IMR-90 (cell line): ENCODE measurements around the gene ZYG11A. TPM values are rescaled to one million over a fixed set of nuclear protein-coding genes. Genes with fewer than 3 reads are reported as not detected.

Experiments
- ATAC-seq: fragments of 200-7000 bp; cut with Tn5 transposase; 2 replicates; pipeline ENCODE4 v1.9.1; 2020; ENCODE audit warnings: low read depth, mild to moderate bottlenecking, moderate library complexity
- BruUV-seq: library from RNA; stranded (reverse); fragments of 400-500 nt; replicated peaks from 2 replicates; lab custom pipeline; 2021; lab: Mats Ljungman, UMichigan
- CTCF ChIA-PET: fragments of 300-600 bp; formaldehyde crosslinking; extraction: SDS; loops from one replicate; lab custom pipeline; 2021; ENCODE audit warnings: antibody characterized with exemption; lab: Yijun Ruan, JAX
- POLR2A ChIA-PET: fragments of 300-600 bp; sonication (Branson Sonifier 250); formaldehyde crosslinking; loops from one replicate; lab custom pipeline; 2022; ENCODE audit warnings: antibody characterized with exemption; ENCODE audit not compliant: unreplicated experiment; lab: Charles Lee
- DNase-seq: peaks from one replicate; pipeline ENCODE4 v3.0.0; 2013
- H2AFZ ChIP-seq: replicated peaks from 2 replicates; pipeline ENCODE3; 2013; ENCODE audit warnings: low read length, mild to moderate bottlenecking; ENCODE audit not compliant: poor library complexity
- H2AK5ac ChIP-seq: 2 replicates; pipeline ENCODE4 v1.6.1; 2013; ENCODE audit warnings: low read depth, low read length, inconsistent platforms
- H2AK9ac ChIP-seq: replicated peaks from 2 replicates; pipeline ENCODE3; 2013; ENCODE audit warnings: mild to moderate bottlenecking, low read depth, low read length, moderate library complexity; ENCODE audit not compliant: poor library complexity
- H2BK120ac ChIP-seq: 2 replicates; pipeline ENCODE4 v1.6.1; 2013; ENCODE audit warnings: low read depth, low read length, inconsistent platforms
- H2BK15ac ChIP-seq: 3 replicates; pipeline ENCODE4 v1.6.1; 2013; ENCODE audit warnings: low read depth, low read length, inconsistent platforms
- H2BK20ac ChIP-seq: 2 replicates; pipeline ENCODE4 v1.6.1; 2013; ENCODE audit warnings: low read depth, mild to moderate bottlenecking, inconsistent platforms, low read length, moderate library complexity
- H2BK5ac ChIP-seq: 2 replicates; pipeline ENCODE4 v1.6.1; 2013; ENCODE audit warnings: mild to moderate bottlenecking, low read depth, low read length, inconsistent platforms; ENCODE audit not compliant: poor library complexity, severe bottlenecking
- H3K14ac ChIP-seq: replicated peaks from 2 replicates; pipeline ENCODE4 v1.6.1; 2013; ENCODE audit warnings: low read depth, low read length, inconsistent platforms
- H3K18ac ChIP-seq: 2 replicates; pipeline ENCODE4 v1.6.1; 2013; ENCODE audit warnings: low read depth, low read length, control low read depth
- H3K23ac ChIP-seq: 2 replicates; pipeline ENCODE4 v1.6.1; 2013; ENCODE audit warnings: low read depth, low read length, inconsistent platforms
- H3K27ac ChIP-seq: 2 replicates; pipeline ENCODE4 v1.5.1; 2013; ENCODE audit warnings: mild to moderate bottlenecking, control low read depth, low read length; ENCODE audit not compliant: insufficient read depth
- H3K27me3 ChIP-seq: 2 replicates; pipeline ENCODE4 v1.6.1; 2013; ENCODE audit warnings: low read length; ENCODE audit not compliant: control insufficient read depth, insufficient read depth
- H3K36me3 ChIP-seq: 2 replicates; pipeline ENCODE4 v1.6.1; 2013; ENCODE audit warnings: low read length, mixed read lengths; ENCODE audit not compliant: control insufficient read depth, insufficient read depth
- H3K4ac ChIP-seq: 2 replicates; pipeline ENCODE4 v1.6.1; 2013; ENCODE audit warnings: low read depth, low read length, inconsistent platforms
- H3K4me1 ChIP-seq: 2 replicates; pipeline ENCODE4 v1.6.1; 2013; ENCODE audit warnings: low read length, mixed read lengths; ENCODE audit not compliant: control insufficient read depth, insufficient read depth
- H3K4me2 ChIP-seq: 2 replicates; pipeline ENCODE4 v1.6.1; 2013; ENCODE audit warnings: low read depth, mild to moderate bottlenecking, control low read depth, low read length, moderate library complexity
- H3K4me3 ChIP-seq: 2 replicates; pipeline ENCODE4 v1.5.1; 2013; ENCODE audit warnings: low read depth, mild to moderate bottlenecking, control low read depth, low read length, moderate library complexity; ENCODE audit not compliant: insufficient read depth
- H3K56ac ChIP-seq: 2 replicates; pipeline ENCODE4 v1.6.1; 2013; ENCODE audit warnings: low read length, inconsistent platforms; ENCODE audit not compliant: insufficient read depth; ENCODE audit errors: extremely low read depth
- H3K79me1 ChIP-seq, 2 experiments: 2 replicates each; pipeline ENCODE4 v1.6.1; 2013; ENCODE audit warnings: low read length in 2 of 2, inconsistent platforms in 1 of 2, low read depth in 1 of 2
- H3K9ac ChIP-seq: 2 replicates; pipeline ENCODE4 v1.6.1; 2013; ENCODE audit warnings: low read depth, low read length, control low read depth
- H3K9me1 ChIP-seq: 2 replicates; pipeline ENCODE4 v1.6.1; 2013; ENCODE audit warnings: low read length, inconsistent platforms; ENCODE audit not compliant: insufficient read depth
- H3K9me3 ChIP-seq: 2 replicates; pipeline ENCODE4 v1.6.1; 2013; ENCODE audit warnings: low read length; ENCODE audit not compliant: control insufficient read depth, insufficient read depth
- H4K20me1 ChIP-seq: 2 replicates; pipeline ENCODE4 v1.6.1; 2013; ENCODE audit warnings: low read length, inconsistent platforms; ENCODE audit not compliant: insufficient read depth
- H4K5ac ChIP-seq: 2 replicates; pipeline ENCODE4 v1.6.1; 2013; ENCODE audit warnings: mild to moderate bottlenecking, low read depth, low read length, control low read depth
- H4K8ac ChIP-seq, 2 experiments: 2 replicates each; pipeline ENCODE4 v1.6.1; 2013; ENCODE audit warnings: low read depth in 2 of 2, low read length in 2 of 2, control low read depth in 1 of 2, inconsistent platforms in 1 of 2
- H4K91ac ChIP-seq: 2 replicates; pipeline ENCODE4 v1.6.1; 2013; ENCODE audit warnings: low read depth, low read length, inconsistent platforms; ENCODE audit not compliant: insufficient read depth
- BHLHE40 ChIP-seq: fragments of 150-350 bp; IDR thresholded peaks from 2 replicates; pipeline ENCODE4 v1.6.1; 2016; ENCODE audit warnings: mild to moderate bottlenecking, low read depth, low read length
- CEBPB ChIP-seq: IDR thresholded peaks from 2 replicates; pipeline ENCODE4 v1.6.1; 2012; ENCODE audit warnings: low read depth, low read length, improper control_type of control experiment
- CHD1 ChIP-seq: IDR thresholded peaks from 2 replicates; pipeline ENCODE4 v1.6.1; 2012; ENCODE audit warnings: low read depth, low read length, improper control_type of control experiment
- ELK1 ChIP-seq: fragments of 150-350 bp; IDR thresholded peaks from 2 replicates; pipeline ENCODE4 v1.6.1; 2016; ENCODE audit warnings: low read depth, mild to moderate bottlenecking, low read length, moderate library complexity, borderline replicate concordance
- FOS ChIP-seq: fragments of 150-350 bp; IDR thresholded peaks from 2 replicates; pipeline ENCODE4 v1.6.1; 2016; ENCODE audit warnings: low read depth, low read length
- MAFK ChIP-seq: IDR thresholded peaks from 2 replicates; pipeline ENCODE4 v1.6.1; 2012; ENCODE audit warnings: low read depth, low read length, improper control_type of control experiment
- MAZ ChIP-seq: IDR thresholded peaks from 2 replicates; pipeline ENCODE4 v1.6.1; 2012; ENCODE audit warnings: low read depth, mild to moderate bottlenecking, low read length, improper control_type of control experiment, moderate library complexity, borderline replicate concordance
- MXI1 ChIP-seq: IDR thresholded peaks from 2 replicates; pipeline ENCODE4 v1.6.1; 2012; ENCODE audit warnings: low read depth, mild to moderate bottlenecking, low read length, moderate library complexity, borderline replicate concordance
- NFE2L2 ChIP-seq: fragments of 150-350 bp; IDR thresholded peaks from 2 replicates; pipeline ENCODE4 v1.6.1; 2016; ENCODE audit warnings: low read depth, mild to moderate bottlenecking, low read length
- POLR2A ChIP-seq: IDR thresholded peaks from 2 replicates; pipeline ENCODE4 v1.6.1; 2012; ENCODE audit warnings: mild to moderate bottlenecking, low read depth, low read length
- RCOR1 ChIP-seq: IDR thresholded peaks from 2 replicates; pipeline ENCODE4 v1.6.1; 2012; ENCODE audit warnings: mild to moderate bottlenecking, low read length, improper control_type of control experiment; ENCODE audit not compliant: insufficient replicate concordance
- RFX5 ChIP-seq: IDR thresholded peaks from 2 replicates; pipeline ENCODE4 v1.8.0; 2012; ENCODE audit warnings: low read depth, mild to moderate bottlenecking, low read length, moderate library complexity
- USF2 ChIP-seq: fragments of 150-350 bp; IDR thresholded peaks from 2 replicates; pipeline ENCODE4 v1.6.1; 2017; ENCODE audit warnings: mild to moderate bottlenecking, antibody characterized with exemption, low read length, low read depth
- WGBS, 2 experiments: methylation state at CpG; one replicate each; pipeline versions ENCODE4 v1.1.5 to v1.1.7; 2013; ENCODE audit warnings: missing lambda C conversion rate in 2 of 2; ENCODE audit not compliant: insufficient read length in 1 of 2; ENCODE audit errors: extremely low coverage in 2 of 2; 5-methylcytosine and 5-hydroxymethylcytosine counted together
- dilution Hi-C: fragments of 300-500 bp; cut with HindIII; formaldehyde crosslinking; loops from one replicate; pipeline ENCODE4 v1.14.3; 2018; ENCODE audit warnings: low sequenced_read_pairs; ENCODE audit not compliant: unreplicated experiment
- in situ Hi-C: fragments of 300-500 bp; cut with MboI; formaldehyde crosslinking; loops from 3 replicates; pipeline ENCODE4 v1.14.3; 2019; ENCODE audit warnings: low sequenced_read_pairs, inconsistent platforms, mixed read lengths
- intact Hi-C: fragments of 100-400 bp; cut with micrococcal nuclease; formaldehyde crosslinking; loops from 2 replicates; pipeline ENCODE4 v1.10.0; 2022
- polyA plus RNA-seq, 3 experiments: library from polyadenylated mRNA; depleted of rRNA; stranded (reverse); fragments of >200 nt; gene quantifications; 2 replicates each; pipeline ENCODE4 v1.2.3, GENCODE V29; 2012; ENCODE audit warnings: low replicate concordance in 1 of 3
- total RNA-seq: library from RNA; depleted of rRNA; stranded (reverse); fragments of >200 nt; gene quantifications from 2 replicates; pipeline ENCODE4 v1.2.3, GENCODE V29; 2012
- TF ChIP-seq, protein P1 (sequence below): conservative IDR thresholded peaks from 2 replicates; pipeline ENCODE4 v1.5.1; 2012; ENCODE audit warnings: mild to moderate bottlenecking, low read depth, low read length, improper control_type of control experiment

ZYG11A gene
- total and polyA plus RNA-seq, 2 of the 4 experiments (the other 2 are of a cell fraction): 0.63 to 2.0 TPM

DNA sequence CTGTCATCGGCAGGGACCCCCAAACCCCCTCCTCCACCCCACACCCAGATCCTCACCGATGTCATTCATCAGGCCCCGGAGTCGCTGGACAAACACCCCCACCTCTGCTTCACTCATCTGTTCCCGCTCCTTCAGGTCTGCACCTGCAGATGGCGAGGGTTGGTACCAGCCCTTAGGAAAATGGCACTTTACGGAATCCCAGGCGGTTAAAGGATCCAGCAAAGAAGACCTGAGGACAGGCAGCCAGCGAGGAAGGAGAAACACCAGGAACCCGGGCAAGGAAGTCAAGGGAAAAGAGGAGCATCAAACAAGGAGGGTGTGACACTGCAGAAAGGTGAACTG, 65.2 kb downstream of the ZYG11A start:
- dilution Hi-C loops: no loop called here
- CTCF ChIA-PET: no interaction called here

More for the DNA sequence above, 65.2 kb downstream of the ZYG11A start:
- WGBS, 2 experiments: no CpG with 5 or more reads among the region's 10 CpGs
- POLR2A ChIA-PET: no interaction called here
- H3K18ac ChIP-seq: no peak overlapping the region
- no peaks in the 10 kb centered on the region for H3K79me1 ChIP-seq
- 0 out of 2 replicates have a peak, but pooled peaks cover 2% of the 10 kb centered on the region for H3K36me3 ChIP-seq
- H3K4ac ChIP-seq: no peak overlapping the region
- H3K4me3 ChIP-seq: no peak overlapping the region
- H3K27ac ChIP-seq: no peak overlapping the region
- BruUV-seq: no TSS peak
- no peak overlapping the region for H4K91ac ChIP-seq
- no peak overlapping the region for H2BK15ac ChIP-seq
- DNase-seq (no peak), ATAC-seq (no peak)
- TF ChIP-seq NFE2L2 (no peak), POLR2A (no peak), CEBPB (no peak), RFX5 (no peak), ELK1 (no peak), BHLHE40 (no peak), MXI1 (no peak), RCOR1 (no peak), FOS (no peak), CHD1 (no peak), MAZ (no peak), USF2 (no peak), MAFK (no peak)
- TF ChIP-seq, protein P1, sequence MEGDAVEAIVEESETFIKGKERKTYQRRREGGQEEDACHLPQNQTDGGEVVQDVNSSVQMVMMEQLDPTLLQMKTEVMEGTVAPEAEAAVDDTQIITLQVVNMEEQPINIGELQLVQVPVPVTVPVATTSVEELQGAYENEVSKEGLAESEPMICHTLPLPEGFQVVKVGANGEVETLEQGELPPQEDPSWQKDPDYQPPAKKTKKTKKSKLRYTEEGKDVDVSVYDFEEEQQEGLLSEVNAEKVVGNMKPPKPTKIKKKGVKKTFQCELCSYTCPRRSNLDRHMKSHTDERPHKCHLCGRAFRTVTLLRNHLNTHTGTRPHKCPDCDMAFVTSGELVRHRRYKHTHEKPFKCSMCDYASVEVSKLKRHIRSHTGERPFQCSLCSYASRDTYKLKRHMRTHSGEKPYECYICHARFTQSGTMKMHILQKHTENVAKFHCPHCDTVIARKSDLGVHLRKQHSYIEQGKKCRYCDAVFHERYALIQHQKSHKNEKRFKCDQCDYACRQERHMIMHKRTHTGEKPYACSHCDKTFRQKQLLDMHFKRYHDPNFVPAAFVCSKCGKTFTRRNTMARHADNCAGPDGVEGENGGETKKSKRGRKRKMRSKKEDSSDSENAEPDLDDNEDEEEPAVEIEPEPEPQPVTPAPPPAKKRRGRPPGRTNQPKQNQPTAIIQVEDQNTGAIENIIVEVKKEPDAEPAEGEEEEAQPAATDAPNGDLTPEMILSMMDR: no peak
- H3K14ac ChIP-seq: no peak overlapping the region
- no peak overlapping the region for H3K56ac ChIP-seq
- H2BK5ac ChIP-seq: no peak overlapping the region
- no peaks in the 10 kb centered on the region for H3K27me3 ChIP-seq
- intact Hi-C loops: no loop called here
- H3K9me1 ChIP-seq: no peaks in the 10 kb centered on the region
- H3K4me2 ChIP-seq: no peak overlapping the region
- no peak overlapping the region for H2AFZ ChIP-seq
- no peaks in the 10 kb centered on the region; the same call in 1 of the 2 replicates for H3K4me1 ChIP-seq
- no peak overlapping the region for H2BK120ac ChIP-seq
- no peak overlapping the region for H2AK9ac ChIP-seq
- H4K20me1 ChIP-seq: no peaks in the 10 kb centered on the region
- H2AK5ac ChIP-seq: no peak overlapping the region
- H3K9me3 ChIP-seq: no peaks in the 10 kb centered on the region
- in situ Hi-C loops: loop anchor here (10.0 kb wide), 1 partner anchor 277 kb away; no protein-coding TSS in a partner anchor
- H4K8ac ChIP-seq: no peak overlapping the region
- H4K5ac ChIP-seq: no peak overlapping the region
- H3K9ac ChIP-seq: no peak overlapping the region
- H3K23ac ChIP-seq: no peak overlapping the region
- H2BK20ac ChIP-seq: no peak overlapping the region
